GM10847 (cell line): Measurements from ENCODE around the gene CYP11A1.

Experiments
- POLR2A ChIP-seq: IDR thresholded peaks from 2 replicates; pipeline ENCODE4 v1.6.1; 2011; ENCODE audit not compliant: insufficient read length; ENCODE audit errors: extremely low read depth

CYP11A1 gene

GRCh38 chr15:74405823-74406222 is 38.4 kb upstream of the CYP11A1 start:
- TF ChIP-seq POLR2A, result no peak

DNA sequence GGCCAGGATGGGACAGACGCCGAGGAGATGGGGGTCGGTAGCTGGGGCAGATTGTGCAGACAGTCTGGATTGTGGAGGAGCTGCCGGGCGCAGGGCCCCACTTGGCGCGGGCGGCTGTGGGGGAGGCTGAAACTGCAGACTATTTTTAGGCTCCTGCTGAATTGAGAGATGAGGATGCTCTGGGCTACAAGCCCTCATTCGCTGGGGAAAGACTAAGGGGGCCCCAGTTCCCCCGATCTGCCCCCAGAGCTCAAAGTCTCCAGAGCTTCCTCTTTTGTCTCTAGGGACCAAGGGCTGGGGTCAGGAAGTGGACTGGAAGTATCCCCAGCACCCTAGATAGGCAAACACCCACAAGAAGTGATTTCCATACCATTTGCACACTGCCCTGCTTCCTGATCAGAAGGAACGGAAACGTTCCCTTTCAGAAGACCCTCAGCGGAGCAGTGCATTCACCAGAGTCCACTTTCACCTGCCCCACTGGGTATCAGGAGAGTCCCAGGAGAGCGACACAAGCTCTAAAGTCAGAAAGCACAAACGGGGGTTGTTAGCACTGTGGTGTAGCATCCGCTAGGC is 36.6 kb upstream of the CYP11A1 start:
- no peak for TF ChIP-seq POLR2A

DNA sequence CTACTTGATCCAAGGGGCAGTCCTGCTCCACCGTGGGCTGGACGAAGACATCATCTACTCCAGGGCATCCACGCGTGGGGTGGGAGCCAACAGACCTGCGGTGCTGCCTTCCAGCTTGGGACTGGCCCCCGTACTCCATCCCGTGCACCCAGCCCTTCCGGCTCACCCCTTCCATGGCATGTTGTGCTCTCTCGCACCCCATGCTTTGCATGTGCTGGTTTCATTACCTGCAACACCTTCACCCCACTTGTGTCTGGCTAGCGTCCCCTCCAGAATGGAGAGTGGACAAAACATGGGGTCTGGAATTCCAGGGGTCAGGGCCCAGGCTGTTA is 36.1 kb upstream of the CYP11A1 start:
- no peak for TF ChIP-seq POLR2A

DNA sequence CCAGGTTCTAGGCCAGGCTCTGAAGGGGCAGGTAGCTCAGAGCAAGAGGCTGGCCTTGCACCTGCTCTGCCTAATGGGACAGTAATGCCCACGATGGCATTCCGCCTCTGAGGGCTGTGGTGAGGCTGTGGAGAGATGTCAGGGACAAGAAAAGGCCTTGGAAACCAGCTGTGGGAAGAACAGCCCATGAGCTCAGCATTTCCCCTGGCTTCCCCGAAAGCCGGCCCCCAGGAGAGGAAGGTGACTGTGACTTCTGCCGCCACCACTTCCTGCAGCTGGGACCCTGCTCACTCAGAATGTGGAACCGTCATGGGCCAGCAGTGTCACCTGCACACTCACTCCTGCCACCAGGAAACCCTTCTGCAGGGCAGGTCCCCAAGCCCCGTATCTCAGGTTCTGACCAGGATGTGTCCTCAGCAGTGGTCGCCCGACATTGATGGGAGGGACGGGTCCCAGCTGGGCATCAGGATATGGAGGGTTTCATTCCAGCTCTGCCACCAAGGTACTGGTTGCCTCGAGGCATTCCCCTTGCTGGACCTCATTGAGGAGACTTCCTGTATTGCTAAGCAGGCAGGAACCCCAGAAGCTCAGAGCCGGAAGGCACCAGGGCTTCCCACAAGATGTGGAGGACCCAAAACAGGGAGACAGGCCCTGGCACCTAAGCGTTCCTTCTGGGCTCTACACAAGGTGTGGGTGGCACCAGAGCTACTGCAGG is 35.6 kb upstream of the CYP11A1 start:
- TF ChIP-seq POLR2A, result no peak

GRCh38 chr15:74402337-74402841 is 34.9 kb upstream of the CYP11A1 start:
- TF ChIP-seq POLR2A, result no peak

GRCh38 chr15:74400915-74401757 is 33.7 kb upstream of the CYP11A1 start:
- TF ChIP-seq POLR2A, result peak; percentile 2

GRCh38 chr15:74400313-74400860 is 32.9 kb upstream of the CYP11A1 start:
- TF ChIP-seq POLR2A, result no peak

DNA sequence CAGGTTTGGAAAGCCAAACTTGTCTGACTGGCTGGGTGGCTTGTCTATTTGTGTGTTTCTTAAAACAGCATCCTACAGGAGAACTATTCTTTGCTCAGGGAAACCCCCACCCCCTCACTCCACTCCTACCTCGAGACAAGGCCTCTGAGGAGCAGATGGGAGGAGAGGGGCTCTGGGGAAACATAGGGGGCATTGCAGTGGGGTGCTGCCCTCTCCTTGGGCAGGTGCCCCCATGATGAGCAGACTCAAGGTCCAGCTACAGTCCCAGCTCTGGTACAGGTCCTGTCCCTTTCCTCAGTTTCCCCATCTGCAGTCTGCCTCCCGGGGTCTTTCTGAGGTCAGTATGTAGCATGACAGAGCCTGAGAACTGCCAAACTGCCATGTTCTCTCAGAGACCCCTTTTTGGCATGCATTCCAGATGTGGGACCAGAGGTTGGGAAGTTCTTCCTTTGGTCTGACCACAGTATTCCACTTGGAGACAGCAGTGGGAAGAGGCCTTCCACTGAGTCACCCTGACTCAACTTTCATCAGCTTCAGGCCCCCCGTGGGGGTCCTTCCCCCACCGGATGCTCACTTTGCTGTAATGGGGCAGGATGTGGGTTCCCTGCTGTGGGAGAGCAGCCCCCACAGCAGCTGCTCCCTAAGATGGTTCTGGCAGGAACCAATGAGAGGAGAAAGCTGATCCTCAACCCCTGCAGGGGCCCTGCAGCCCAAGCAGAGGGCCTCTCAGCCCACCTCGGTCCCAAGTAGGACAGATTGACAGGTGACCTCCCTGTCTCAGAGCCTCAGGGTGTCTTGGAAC is 32.3 kb upstream of the CYP11A1 start:
- TF ChIP-seq POLR2A, result peak; percentile 19

GRCh38 chr15:74399100-74399499 is 31.7 kb upstream of the CYP11A1 start:
- TF ChIP-seq POLR2A, result no peak

- no peak for TF ChIP-seq POLR2A
Measured at GRCh38 chr15:74398183-74398582, 30.7 kb upstream of the CYP11A1 start.

DNA sequence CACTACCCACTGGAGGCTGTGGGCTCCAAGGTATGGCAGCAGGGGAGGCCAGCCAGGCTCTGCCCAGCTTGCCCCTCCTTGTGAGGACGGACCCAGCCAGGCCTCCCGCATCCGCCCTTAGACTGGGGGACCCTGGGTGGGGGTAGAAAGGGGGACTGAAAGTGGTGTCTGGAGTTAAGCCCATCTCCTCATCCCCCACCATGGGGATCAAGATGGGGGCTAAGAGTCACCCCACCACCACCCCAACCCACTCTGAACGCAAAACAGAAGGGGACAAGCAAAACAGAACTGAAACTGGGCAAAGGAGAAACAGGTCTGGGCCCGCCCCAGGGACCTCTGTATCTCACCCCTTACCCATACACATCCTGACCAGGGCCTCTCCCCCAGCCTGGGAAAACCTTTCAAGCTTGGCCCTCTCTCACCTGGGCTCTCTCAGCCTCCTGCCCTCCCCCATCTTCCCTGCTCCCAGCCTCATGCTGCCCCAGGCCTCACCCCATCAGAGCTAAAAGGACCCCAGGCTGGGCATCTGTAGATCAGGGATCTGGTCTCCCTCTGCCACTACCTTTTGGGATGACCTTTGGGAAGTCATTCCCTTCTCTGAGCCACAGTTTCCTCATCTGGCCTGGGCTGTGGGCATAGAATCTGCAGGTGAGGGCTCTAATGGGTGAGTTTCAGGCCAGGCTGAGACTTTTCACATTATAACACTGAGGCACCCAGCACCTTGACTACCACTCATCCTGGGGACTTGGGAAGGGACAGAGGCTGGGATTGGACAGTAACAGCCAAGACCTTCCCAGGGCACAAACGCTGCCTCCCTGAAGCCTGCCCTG is 30.0 kb upstream of the CYP11A1 start:
- peak; percentile 30 for TF ChIP-seq POLR2A

DNA sequence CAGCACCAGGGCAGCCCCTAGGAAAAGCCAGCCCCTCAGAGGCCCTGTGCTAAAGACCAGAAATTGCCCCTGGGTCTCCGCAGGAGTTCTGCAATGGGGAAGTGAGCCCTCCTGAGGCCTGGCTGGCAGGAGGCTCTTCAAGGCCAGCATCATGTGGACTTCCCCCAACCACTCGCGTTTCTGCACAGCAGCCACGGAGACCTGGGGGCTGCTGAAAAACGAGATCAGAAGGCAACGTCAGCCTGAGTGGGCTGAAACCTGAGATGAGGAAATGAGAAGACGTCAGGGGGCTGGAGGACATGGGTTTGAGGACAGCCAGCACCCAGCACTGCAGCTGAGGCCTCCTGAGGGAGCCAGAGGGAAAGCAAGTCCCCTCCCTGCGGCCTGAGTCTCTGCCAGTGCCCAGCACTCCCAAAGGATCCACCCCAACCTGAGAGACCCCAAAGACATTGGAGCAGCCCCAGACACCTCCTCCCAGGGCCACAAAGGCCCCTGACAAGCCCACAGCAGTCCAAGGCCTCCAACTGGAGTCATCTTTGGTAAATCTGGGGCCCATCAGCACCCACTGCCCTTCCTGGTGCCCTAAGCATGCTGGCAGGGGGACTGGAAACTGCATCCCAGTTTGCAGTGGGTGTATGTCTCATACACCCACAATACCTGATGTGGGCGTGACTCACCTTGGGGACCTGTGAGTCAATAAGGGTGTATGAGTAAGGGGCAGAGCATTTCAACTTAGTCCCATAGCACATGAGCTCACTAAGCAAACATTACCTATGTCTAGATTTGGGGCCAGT is 29.2 kb upstream of the CYP11A1 start:
- peak; percentile 48 for TF ChIP-seq POLR2A

DNA sequence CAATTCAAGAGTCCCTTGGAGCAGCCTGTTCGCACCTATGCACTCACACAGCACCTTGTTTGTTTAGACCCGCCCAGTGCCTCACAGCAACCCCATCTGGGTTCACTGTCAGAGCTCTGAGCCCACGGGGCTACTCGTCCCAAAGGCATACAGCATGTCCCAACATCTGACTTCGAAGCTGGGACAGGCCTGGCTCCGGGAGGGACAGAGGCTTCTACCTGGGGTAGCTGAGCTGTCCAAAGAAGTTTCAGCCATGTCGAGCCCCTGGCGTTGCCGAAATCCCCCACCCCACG is 28.6 kb upstream of the CYP11A1 start:
- TF ChIP-seq POLR2A, result no peak

- TF ChIP-seq POLR2A, result no peak
Measured at GRCh38 chr15:74395319-74396145, 28.1 kb upstream of the CYP11A1 start.
